ENCODE data around the gene IL31RA.
"Not testable (repeated sequence)": the region's sequence is repeated elsewhere in the genome, so short reads cannot be mapped to it uniquely, and the experiment has no call there.

The IL31RA gene

DNA sequence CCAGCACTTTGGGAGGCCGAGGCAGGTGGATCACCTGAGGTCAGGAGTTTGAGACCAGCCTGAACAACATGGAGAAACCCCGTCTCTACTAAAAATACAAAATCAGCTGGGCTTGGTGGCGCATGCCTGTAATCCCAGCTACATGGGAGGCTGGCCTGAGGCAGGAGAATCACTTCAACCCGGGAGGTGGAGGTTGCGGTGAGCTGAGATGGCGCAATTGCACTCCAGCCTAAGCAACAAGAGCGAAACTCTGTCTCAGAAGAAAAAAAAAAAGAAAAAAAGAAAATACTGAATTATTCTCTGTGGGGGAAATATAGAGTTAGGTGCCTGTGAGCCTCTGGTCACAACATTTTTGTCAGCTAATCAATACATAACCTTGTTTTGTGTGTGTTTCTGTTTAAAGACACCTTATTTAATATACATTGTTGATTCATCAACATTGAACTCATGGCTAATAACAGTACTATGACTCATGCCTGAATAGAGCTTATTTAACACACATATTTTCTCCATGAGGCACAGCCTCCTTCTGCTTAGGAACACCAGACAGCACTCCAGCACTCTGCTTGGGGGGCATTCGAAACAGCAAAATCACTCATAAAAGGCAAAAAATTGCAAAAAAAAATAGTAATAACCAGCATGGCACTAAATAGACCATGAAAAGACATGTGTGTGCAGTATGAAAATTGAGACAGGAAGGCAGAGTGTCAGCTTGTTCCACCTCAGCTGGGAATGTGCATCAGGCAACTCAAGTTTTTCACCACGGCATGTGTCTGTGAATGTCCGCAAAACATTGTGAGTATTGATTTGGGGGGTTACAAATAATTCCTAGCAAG is at the start of gene IL31RA:
Gene IL31RA (plus strand): TSS at position 519 of the 836 bp plus-strand sequence. CDS start 214 bp downstream, at position 733.
- DNase-seq (ENCODE audit: low read depth, low spot score) = peak; percentile 64
- H3K27ac ChIP-seq = peak within 1 kb of the TSS; percentile 65

DNA sequence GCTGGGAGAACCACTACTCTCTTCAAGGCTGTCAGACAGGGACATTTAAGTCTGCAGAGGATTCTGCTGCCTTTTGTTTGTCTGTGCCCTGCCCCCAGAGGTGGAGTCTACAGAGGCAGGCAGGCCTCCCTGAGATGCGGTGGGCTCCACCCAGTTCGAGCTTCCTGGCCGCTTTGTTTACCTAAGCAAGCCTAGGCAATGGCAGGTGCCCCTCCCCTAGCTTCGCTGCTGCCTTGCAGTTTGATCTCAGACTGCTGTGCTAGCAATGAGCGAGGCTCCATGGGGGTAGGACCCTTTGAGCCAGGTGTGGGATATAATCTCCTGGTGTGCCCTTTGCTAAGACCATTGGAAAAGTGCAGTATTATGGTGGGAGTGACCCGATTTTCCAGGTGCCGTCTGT is 42.3 kb upstream of the IL31RA start:
- DNase-seq (ENCODE audit: low read depth, low spot score); H3K27ac ChIP-seq: not testable (repeated sequence)

DNA sequence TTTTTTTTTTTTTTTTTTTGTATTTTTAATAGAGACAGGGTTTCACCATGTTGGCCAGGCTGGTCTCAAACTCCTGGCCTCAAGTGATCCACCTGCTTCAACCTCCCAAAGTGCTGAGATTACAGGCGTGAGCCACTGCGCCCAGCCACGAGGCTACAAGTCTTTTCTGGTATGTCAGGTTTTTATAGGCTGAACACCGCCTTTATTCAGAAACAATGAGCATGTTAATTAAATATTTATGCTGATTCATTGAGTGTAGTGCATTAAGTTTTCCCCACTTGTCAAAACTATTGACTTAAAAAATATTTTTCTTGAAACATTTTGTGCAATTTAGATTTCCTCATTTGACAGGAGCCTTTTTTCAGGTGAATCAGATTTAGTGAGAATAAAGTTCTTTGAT is 35.2 kb upstream of the IL31RA start:
- not testable (repeated sequence) for DNase-seq (ENCODE audit: low read depth, low spot score); H3K27ac ChIP-seq

DNA sequence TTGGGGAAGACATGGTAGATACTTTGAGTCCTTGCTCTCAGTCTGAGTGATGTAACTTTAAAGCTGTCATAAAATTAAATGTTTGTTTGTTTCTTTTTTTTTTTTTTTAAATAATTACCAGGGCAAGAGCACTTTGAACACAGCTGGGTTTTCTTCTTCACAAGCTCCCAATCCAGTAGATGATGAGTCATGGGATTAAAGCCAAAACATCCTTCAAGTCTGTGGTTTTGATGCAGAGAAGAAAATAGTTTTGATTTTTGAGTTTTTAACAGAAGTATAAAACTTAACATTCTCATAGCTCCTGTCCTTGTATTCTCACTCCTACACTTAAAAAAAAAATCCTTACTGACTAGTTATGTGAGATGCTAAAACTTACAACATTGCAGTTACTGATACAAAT is 34.8 kb upstream of the IL31RA start:
- peak; percentile 29 for DNase-seq (ENCODE audit: low read depth, low spot score)
- H3K27ac ChIP-seq = no peak overlapping the region

DNA sequence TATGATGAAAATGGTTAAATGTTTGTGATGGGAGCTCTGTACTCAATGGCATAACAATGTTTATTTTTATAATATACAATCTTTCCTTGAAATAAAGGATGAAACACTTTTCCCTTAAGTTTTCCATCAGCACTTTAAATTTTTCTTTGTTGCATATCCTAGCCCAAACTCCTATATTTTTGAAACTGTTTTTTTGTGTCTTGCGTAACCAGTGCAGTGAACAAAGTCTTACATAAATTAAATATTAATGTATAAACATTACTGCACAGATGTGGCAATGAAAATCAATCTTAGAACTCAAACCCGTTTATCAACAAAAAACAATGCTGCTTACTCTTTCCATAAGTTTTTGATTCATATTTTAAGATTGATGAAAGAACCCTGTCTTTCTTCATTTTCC is 34.1 kb upstream of the IL31RA start:
- DNase-seq (ENCODE audit: low read depth, low spot score) = no peak
- H3K27ac ChIP-seq = no peak overlapping the region

DNA sequence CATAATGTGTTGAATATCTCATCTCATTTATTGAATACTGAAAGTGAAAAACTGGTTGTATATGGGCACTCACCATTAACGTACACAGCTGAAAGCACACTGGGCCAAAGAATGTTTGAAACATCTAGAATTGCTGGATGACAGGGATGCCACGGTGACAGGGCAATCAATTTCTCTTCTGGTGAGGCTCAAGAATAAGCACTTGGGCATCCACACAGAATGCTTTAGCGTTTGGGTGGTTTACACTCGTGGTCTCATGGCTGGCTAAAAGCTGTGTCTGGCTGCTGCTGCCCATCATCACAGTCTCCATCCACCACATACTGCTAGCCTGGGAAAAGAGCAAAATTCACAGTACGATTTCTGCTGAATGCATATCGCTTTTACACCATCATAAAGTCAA is 30.7 kb upstream of the IL31RA start:
- no peak for DNase-seq (ENCODE audit: low read depth, low spot score)

DNA sequence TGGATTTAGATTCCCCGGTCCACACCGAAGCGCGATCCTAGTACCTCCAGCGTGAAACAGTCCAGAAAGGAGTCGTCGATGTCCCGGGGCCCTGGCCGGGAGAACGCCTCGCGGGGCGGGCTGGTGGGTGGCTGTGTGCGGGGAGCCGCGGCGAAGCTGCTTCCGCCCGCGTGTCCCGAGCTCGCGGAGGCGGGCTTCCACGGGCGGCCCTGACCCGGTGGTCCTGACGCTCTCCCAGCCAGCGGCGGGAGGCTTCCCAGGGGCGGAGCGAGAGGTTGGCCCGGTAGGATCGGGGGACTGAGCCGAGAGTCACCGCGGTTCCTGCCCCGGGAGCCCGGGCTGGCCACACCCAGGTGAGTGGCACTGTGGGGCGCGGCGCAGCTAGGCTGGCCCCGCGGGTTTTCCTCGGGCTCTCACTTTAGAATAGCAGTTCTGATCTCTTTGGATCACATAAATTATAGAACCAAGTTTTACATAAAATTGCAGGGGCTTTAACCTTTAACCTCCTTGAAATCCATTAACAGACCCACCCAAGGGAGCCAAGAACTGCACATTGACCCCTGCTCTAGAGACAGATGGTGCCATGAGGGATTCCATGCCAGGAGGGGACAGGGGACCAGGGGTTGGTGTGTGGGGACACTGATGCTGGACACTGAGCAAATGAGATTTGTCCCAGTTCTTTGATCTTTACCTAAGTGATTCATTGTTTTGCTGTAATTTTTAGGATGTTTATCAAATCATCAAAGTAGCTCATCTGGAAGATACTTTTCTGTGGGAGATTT is 29.2 kb upstream of the IL31RA start:
- H3K27ac ChIP-seq = no peak overlapping the region
- DNase-seq (ENCODE audit: low read depth, low spot score) = no peak

More for the DNA sequence above, 30.7 kb upstream of the IL31RA start:
- no peak overlapping the region for H3K27ac ChIP-seq

DNA sequence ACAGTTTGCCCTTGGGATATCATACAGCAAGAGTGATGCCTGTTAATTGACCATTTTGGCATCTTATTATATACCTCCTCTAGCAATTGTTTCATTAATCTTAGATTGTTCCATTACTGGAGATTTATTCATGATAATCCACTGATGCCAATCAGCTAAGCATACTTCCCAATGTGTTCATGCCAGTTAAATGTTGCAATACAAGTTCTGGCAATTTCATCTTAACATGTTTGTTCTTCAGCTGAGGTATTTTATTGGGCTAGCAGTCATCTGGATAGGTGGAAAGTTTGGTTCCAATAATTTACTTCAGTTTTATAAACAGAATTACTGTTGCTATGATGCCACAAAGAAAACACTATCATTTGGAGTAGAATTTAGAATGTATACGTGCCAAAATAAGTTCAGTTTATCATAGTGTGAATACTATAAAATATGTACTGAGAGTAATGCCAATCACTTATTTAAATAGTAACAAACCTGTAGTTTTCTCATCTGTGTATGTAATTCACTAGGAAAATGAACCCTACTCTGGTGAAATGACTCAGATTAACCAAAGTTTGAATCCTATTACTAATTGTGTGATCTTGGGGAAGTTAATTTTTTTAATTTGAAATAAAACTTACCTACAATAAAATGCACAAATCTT is 27.9 kb upstream of the IL31RA start:
- DNase-seq (ENCODE audit: low read depth, low spot score) = peak; percentile 27
- no peak overlapping the region for H3K27ac ChIP-seq

DNA sequence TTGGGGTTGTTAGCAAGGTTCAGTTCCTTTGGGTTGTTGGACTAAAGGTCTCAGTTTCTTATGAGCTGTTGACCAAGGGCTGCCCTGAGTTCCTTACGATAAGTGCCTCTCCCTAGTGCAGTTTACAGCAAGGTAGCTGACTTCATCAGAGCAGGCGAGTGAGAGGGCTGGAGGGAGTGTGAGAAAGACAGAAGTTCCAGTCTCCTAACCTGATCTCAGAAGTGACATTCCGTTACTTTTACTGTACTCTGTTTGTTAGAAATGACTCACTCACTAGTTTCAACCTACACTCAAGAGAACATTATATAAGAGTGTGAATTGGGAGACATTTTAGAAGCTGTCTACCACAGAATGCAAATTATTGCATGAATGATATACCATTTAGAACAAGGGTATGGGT is 21.2 kb upstream of the IL31RA start:
- DNase-seq (ENCODE audit: low read depth, low spot score) = peak; percentile 16
- no peak overlapping the region for H3K27ac ChIP-seq

DNA sequence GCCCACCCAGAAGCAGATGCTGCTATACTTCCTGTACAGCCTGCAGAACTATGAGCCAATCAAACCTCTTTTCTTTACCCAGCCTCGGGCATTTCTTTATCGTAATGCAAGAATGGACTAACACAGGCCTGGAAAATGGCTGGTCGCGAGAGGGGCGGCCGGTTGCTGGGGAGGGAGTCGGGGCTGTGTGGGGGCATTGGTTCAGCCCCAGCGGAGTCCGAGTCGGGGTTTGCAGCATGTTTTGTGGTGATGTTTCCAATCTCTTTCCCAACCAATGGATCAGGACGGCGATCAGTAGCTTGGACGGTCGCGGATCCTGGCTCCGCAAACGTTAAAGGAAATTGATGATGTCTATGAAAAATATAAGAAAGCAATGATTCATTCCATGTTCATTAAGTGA is 18.7 kb upstream of the IL31RA start:
- DNase-seq (ENCODE audit: low read depth, low spot score) = no peak

DNA sequence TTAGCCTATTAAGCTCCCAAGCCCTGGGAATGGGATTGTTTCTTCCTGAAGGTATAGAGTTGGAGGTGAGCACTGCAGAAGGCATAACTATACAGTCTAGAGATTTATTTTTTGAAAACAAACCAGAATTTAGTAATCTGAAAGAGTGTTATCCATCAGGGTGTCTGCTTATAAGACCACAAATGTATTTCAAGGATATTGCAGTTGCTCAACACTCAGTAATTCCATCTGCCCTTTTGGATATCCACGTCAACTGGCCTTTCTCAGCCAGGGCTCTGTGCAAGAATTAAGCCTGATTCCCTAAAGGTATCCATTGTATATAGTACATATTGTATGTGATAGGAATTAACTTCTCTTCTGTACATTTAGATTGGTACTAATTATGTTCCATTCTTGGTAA is 15.0 kb upstream of the IL31RA start:
- no peak for DNase-seq (ENCODE audit: low read depth, low spot score)

More for the DNA sequence above, 18.7 kb upstream of the IL31RA start:
- no peak overlapping the region for H3K27ac ChIP-seq

DNA sequence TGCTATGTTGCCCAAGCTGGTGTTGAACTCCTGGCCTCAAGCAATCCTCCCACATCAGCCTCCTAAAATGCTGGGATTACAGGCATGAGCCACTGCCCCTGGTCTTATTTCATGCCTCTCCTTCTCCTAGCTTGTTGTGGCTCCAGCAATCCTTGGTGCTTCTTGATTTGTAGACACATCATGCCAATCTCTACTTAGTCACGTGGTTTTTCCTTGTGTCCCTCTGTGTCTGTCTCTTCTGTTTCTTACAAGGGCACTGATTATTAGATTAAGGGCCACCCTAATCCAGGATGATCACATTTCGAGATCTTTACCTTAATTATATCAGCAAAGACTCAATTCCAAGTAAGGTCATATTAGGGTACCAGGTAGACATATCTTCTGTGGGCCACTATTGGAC is 9.2 kb upstream of the IL31RA start:
- DNase-seq (ENCODE audit: low read depth, low spot score) = no peak
- no peak overlapping the region for H3K27ac ChIP-seq

More for the DNA sequence above, 15.0 kb upstream of the IL31RA start:
- H3K27ac ChIP-seq = no peak overlapping the region

DNA sequence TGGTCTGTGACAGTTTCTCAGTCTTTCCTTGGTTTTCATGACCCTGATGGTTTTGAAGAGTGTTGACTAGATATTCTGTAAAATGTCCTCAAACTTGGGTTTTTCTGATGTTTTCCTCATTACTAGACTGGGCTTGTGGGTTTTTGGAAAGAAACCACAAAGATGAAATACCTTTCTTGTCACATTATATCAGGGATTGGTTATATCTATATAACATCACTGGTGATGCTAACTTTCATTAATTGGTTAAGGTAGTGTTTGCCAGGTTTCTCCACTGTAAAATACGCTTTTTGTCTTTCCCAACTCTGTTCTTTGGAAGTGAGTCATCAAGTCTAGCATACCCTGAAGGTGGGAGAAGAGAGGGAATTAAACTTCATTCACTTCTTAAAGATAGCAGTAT is 3.3 kb upstream of the IL31RA start:
- no peak for DNase-seq (ENCODE audit: low read depth, low spot score)

DNA sequence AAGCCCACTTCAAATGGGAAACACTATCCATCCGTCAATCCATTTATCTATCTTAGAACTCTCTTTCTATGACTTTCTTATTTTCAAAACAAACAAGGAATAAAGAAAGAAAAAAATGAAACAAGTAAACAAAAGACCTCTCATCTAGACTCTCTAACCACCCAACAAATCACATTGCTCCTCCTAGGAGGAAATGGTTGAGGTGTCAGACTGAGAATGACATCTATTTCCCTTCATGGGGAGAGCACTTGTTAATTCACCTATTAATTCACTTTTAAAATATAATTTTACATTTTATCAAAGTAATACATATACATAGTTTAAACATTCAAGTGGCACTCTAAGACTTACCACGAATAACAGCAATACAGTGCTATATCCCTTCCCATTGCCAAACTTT is 2.4 kb upstream of the IL31RA start:
- H3K27ac ChIP-seq = no peak overlapping the region
- DNase-seq (ENCODE audit: low read depth, low spot score) = no peak

More for the DNA sequence above, 3.3 kb upstream of the IL31RA start:
- no peak overlapping the region for H3K27ac ChIP-seq

DNA sequence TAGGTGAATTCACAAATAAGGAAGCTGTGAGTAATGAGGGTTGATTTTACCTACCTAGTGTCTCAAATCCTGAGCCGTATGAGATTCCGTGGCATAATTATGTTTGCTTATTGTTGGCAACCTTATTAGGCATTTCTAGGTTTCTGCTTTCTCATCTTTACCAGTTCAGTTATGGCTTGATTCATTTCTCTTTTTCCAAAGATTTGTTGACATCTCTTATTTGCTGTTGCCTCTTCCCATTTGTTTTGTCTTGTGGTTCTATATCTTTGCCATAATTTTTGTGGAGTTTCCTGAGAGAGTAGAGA is 470 bp downstream of the IL31RA start:
- H3K27ac ChIP-seq = peak overlapping the region; percentile 65
- DNase-seq (ENCODE audit: low read depth, low spot score) = no peak

DNA sequence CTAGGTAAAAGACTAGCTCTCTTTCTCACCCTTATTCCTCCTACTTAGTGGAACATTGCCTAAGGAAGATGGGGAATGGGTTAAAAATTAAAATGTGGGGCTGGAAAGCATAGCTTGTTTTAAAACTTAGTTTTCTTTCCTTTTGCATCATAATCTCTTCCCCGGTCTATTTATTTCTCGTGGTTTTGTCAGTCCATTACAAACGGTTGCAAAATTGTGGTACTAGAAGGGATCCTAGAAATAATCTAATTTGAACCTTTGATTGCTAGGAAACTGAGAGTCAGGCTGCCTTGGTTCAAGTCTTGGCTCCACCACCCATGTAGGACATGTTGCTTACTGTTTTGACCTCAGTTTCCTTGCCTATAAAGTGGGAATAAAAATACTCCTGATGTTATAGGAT is 1.3 kb downstream of the IL31RA start:
- DNase-seq (ENCODE audit: low read depth, low spot score) = no peak
- H3K27ac ChIP-seq = peak overlapping the region; percentile 46

DNA sequence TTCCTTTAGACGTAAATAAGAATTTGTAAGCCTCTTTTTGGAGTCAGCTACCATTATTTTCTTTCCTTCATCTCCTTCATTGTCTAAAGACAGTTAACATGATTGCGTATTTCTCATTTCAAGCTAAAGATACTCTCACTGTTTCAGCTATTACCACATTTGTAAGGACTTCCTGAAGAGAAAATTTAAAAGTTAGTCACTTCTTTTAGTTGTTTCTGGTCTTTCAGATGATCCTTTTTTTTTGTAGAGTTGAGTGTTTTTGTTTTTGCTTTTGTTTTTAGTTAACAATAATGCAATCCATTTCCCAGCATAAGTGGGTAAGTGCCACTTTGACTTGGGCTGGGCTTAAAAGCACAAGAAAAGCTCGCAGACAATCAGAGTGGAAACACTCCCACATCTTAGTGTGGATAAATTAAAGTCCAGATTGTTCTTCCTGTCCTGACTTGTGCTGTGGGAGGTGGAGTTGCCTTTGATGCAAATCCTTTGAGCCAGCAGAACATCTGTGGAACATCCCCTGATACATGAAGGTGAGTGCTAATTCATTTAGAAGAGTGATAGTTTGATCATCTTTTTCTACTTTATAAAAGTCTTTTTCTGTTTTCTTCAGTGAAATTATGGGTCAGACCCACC is 2.0 kb downstream of the IL31RA start:
- no peak for DNase-seq (ENCODE audit: low read depth, low spot score)
- H3K27ac ChIP-seq = peak overlapping the region; percentile 46

DNA sequence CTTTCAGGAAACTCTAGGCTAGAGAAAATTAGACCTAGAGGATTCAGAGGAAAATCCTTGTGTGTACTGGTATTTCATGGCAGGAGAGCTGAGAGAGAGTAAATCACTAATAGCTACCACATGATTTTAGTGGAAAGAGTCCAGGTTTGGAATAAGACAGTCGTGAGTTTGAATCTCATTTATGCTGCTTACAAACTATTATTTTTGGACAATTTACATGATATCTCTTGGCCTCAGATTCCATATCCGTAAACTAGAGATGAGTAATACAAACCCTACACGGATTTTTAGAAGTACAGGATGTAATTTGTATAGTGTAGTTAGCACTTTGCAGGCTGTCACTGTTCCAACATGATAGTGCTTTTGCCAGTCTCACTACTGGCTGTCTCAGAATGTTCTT is 2.7 kb downstream of the IL31RA start:
- H3K27ac ChIP-seq = peak overlapping the region; percentile 46
- DNase-seq (ENCODE audit: low read depth, low spot score) = no peak

DNA sequence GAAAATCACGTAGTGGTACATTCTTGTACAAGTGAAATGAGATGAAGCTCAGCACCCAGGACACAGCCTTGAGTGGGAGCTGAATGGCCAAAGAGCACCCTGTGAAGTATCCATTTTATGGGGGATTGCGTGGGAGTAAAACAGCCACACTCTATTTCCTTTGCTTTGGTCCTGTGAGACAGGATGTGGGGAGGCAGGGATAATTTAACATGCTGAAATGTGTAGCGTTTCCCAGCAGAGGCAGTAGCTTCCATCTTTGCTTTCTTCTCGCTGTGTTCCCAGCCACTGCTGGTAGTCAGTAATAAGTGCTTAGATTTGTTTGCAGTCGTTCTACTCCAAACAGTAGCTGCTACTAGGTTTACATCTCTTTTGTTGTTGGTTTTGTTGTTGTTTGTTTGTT is 4.4 kb downstream of the IL31RA start:
- no peak overlapping the region for H3K27ac ChIP-seq
- no peak for DNase-seq (ENCODE audit: low read depth, low spot score)

DNA sequence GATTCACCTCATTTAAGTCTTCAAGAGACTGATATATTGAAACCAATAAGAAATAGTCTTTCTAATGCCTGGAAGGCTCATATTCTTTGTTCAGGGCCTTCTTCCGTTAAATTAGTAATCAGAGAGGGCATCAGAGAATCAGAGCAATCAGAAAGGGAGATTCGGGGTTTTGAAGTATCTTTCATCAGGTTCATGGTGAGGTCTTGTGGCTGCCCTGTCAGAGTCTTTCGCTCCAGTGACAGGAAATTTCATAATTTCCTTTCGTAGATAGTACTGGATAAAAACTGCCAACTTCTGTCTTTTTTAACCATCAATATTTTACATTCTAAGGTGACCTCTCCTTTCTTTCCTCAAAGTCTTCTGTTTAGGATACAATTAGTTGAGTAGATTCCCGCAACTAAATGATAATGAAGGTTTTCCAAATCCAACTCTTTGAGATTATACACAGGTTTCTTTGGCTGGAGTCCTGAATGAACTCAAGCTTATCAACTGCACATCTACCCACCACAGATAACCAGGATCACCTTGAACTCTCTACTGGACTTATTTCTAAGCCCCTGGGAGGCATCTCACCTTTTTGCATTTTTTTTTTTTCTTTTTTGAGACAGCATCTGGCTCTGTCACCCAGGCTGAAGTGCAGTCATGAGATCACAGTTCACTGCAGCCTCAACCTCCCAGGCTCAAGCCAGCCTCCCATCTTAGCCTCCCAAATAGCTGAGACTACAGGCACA is 5.5 kb downstream of the IL31RA start:
- no peak overlapping the region for H3K27ac ChIP-seq
- DNase-seq (ENCODE audit: low read depth, low spot score) = no peak
